ENCODE data around the gene HCN3. TPM values are rescaled to one million over a fixed set of nuclear protein-coding genes. Genes with fewer than 3 reads are reported as not detected.

HCN3 gene
- polyA plus RNA-seq, 1 donor from 2014 or later: 53.2 TPM

DNA sequence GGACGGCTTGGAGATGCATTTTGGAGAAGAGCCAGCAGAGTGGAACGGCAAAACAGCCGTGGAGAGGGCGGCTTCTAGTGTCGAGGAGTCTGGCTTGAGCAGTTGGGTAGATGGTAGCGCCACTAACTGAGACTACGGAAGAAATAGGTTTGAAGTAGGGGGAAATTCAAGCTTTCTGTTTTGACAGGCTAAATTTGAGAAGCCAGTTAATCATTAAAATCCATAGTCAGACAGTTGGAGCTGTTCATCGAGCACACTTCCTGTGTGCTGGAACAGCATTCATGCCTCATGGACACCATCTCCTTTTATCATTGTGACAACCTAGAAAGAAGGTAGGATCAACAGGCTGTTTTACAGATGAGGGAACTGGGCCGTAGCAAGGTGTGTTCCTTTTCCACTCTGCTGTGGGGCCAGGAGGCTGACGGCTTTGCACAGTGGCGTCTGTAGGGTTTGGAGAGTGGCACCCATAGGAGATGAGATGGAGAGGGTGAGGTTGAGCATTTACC lies 27.3 kb downstream of the HCN3 start (continued):
- TF ChIP-seq, protein P1, sequence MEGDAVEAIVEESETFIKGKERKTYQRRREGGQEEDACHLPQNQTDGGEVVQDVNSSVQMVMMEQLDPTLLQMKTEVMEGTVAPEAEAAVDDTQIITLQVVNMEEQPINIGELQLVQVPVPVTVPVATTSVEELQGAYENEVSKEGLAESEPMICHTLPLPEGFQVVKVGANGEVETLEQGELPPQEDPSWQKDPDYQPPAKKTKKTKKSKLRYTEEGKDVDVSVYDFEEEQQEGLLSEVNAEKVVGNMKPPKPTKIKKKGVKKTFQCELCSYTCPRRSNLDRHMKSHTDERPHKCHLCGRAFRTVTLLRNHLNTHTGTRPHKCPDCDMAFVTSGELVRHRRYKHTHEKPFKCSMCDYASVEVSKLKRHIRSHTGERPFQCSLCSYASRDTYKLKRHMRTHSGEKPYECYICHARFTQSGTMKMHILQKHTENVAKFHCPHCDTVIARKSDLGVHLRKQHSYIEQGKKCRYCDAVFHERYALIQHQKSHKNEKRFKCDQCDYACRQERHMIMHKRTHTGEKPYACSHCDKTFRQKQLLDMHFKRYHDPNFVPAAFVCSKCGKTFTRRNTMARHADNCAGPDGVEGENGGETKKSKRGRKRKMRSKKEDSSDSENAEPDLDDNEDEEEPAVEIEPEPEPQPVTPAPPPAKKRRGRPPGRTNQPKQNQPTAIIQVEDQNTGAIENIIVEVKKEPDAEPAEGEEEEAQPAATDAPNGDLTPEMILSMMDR (IDR thresholded peaks at IDR 0.05; ENCODE audit: poor library complexity, severe bottlenecking): no peak

DNA sequence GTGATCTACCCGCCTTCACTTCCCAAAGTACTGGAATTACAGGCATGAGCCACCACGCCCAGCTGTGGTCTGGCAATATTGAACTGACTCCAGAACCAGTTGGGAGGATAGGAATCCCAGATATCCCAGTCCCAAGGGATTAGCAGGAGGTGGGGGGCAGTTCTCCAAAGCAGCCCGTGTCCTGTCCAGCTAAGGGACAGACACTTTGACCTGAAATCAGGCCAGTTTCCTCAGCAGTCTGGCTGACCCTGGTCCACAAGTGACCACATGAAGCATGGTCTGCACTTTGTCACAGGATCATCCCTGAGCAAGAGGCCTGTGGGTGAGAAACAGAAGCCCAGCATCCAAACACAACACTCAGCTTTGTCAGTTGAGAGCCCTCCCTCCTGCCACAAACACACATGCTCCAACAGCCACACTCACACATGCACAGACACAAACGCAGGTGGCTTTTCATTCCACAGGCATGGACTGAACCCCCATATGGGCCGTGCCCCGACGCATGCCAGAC lies 28.7 kb downstream of the HCN3 start:
- no peaks in the 10 kb centered on the region for H3K36me3 ChIP-seq (ENCODE audit: insufficient read depth, low read length)
- H3K9ac ChIP-seq (ENCODE audit: low read length): no peak overlapping the region
- H3K4me2 ChIP-seq (ENCODE audit: low read length): no peak overlapping the region
- no peaks in the 10 kb centered on the region for H3K9me2 ChIP-seq (ENCODE audit: insufficient read depth, low read length)
- H4K20me1 ChIP-seq (ENCODE audit: insufficient read depth): no peaks in the 10 kb centered on the region
- H3K27ac ChIP-seq (ENCODE audit: low read length): no peak overlapping the region
- H3K4me3 ChIP-seq (ENCODE audit: low read length): no peak overlapping the region
- H2AFZ ChIP-seq (ENCODE audit: low read depth, low read length): no peak overlapping the region
- no peaks in the 10 kb centered on the region for H3F3A ChIP-seq (ENCODE audit: insufficient read depth, low read length, poor library complexity, severe bottlenecking)
- H3K27me3 ChIP-seq (ENCODE audit: insufficient read depth, low read depth, low read length): no peaks in the 10 kb centered on the region
- H3K9me3 ChIP-seq (ENCODE audit: low read length): no peaks in the 10 kb centered on the region
- TF ChIP-seq MXI1 (conservative IDR thresholded peaks at IDR 0.05; ENCODE audit: poor library complexity, severe bottlenecking) (no peak), EZH2 (IDR thresholded peaks at IDR 0.05; ENCODE audit: borderline replicate concordance, insufficient read depth, low read length, poor library complexity, severe bottlenecking) (no peak), SMC3 (conservative IDR thresholded peaks at IDR 0.05; ENCODE audit: poor library complexity) (no peak), EP300 (conservative IDR thresholded peaks at IDR 0.05; ENCODE audit: poor library complexity, severe bottlenecking) (no peak), RAD21 (conservative IDR thresholded peaks at IDR 0.05) (no peak), POLR2AphosphoS5 (IDR thresholded peaks at IDR 0.05) (no peak), TAF1 (IDR thresholded peaks at IDR 0.05; ENCODE audit: low read depth) (no peak)
- TF ChIP-seq, protein P1 (IDR thresholded peaks at IDR 0.05; ENCODE audit: poor library complexity, severe bottlenecking): no peak
- TF ChIP-seq, protein P2, sequence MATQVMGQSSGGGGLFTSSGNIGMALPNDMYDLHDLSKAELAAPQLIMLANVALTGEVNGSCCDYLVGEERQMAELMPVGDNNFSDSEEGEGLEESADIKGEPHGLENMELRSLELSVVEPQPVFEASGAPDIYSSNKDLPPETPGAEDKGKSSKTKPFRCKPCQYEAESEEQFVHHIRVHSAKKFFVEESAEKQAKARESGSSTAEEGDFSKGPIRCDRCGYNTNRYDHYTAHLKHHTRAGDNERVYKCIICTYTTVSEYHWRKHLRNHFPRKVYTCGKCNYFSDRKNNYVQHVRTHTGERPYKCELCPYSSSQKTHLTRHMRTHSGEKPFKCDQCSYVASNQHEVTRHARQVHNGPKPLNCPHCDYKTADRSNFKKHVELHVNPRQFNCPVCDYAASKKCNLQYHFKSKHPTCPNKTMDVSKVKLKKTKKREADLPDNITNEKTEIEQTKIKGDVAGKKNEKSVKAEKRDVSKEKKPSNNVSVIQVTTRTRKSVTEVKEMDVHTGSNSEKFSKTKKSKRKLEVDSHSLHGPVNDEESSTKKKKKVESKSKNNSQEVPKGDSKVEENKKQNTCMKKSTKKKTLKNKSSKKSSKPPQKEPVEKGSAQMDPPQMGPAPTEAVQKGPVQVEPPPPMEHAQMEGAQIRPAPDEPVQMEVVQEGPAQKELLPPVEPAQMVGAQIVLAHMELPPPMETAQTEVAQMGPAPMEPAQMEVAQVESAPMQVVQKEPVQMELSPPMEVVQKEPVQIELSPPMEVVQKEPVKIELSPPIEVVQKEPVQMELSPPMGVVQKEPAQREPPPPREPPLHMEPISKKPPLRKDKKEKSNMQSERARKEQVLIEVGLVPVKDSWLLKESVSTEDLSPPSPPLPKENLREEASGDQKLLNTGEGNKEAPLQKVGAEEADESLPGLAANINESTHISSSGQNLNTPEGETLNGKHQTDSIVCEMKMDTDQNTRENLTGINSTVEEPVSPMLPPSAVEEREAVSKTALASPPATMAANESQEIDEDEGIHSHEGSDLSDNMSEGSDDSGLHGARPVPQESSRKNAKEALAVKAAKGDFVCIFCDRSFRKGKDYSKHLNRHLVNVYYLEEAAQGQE (IDR thresholded peaks at IDR 0.05; ENCODE audit: borderline replicate concordance): no peak
- H3K79me2 ChIP-seq (replicated peaks; ENCODE audit: insufficient read depth, low read length): peaks cover 20% of the 10 kb centered on the region
